GM21528 (cell line): ENCODE data around the gene DTX1.
"Not testable (repeated sequence)": the region's sequence is repeated elsewhere in the genome, so short reads cannot be mapped to it uniquely, and the experiment has no call there.

Source experiments
- ATAC-seq: cut with Tn5 transposase; IDR thresholded peaks from one replicate; pipeline ENCODE4 v1.9.1; 2021; ENCODE audit warnings: mild to moderate bottlenecking, moderate library complexity; ENCODE audit not compliant: unreplicated experiment, low FRiP score

The DTX1 gene

GRCh38 chr12:113134521-113134951 lies 78.0 kb downstream of the DTX1 start:
- no peak for ATAC-seq

DNA sequence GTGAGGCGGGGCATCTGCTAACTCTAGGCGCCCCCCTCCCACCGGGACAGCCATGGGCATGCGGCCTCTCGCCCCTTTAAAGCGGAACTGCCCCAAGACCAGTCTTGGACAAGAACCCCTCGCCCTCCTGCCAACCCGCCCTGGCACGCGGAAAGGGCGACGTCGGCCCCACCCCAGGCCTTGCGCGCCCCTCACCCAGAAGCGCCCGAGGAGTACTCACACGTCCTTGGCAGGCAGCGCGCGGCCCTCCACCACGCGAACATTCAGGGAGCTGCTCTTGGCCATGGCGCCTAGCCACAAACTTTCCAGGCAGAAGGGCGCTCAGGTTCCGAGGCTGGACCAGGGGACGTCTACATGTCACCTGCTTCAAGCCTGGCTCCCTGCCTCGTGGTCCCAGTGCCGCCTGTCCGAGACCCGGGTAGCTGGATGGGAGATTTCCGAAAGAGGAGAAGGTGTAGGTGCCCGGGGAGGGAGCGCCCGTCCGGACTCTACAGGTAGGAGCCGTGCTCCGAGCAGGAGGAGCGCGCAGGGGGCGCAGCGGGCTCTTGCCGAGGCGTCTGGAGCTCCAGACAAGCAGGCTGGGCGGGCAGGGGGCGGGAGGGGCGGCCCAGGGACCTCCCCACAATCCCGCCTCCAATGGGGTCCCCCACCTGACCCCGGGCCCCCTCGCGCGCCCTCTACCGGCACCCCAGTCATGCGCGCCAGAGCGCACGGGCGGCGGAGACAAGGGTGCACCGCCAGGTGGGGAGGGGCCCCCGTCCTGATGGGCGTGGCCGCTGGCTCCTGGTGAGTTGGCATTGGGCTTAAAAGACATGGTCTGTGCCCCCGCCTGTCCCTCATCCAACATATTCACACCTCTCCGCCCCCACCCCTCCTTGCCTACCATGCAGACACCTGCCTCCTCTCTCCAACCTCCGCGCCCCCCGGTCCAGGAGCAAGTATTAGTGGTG lies 78.9 kb downstream of the DTX1 start, which contains the start of gene RASAL1:
Gene RASAL1, minus strand, starts transcription at position 584 of the 950 bp plus-strand sequence. Its CDS starts 299 bp downstream, at position 285.
- no peak for ATAC-seq

DNA sequence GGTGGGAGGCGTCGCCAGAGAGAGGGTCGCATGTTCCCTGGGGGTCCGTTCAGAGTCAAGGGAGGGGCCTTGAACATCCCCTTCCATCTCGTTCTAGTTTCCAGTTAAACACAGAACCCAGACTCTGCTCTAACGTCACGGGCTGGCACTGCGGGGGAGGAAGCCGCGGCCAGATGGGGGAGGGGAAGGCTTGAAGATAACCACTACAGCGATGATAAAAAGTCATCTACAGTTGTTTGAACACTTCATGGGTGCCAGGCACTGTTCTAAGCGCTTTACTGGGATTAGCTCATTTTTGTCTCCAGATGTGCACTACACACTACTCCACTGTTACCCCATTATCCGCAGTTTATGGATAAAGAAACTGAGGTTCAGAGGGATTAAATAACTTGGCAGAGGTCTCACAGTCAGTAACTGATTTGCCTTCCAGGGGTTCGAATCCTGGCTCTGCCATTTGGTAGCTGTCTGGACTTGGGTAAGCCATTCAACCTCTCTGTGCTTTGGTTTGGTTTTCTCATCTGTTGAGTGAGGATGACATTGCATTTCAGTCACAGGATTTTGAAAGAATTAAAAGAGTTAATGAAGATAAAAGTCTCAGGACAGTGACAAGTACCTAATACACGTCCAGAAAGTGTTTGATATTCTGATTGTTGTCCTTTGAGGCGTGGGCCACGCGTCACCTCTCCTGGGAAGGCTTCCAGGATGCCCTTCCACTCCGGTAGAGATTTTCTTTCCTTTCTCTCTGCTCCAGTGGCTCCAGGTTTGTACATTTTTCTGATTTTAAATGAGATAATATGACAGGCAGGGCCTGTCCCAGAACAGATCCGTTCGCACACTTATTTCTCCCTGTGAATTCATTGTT lies 79.8 kb downstream of the DTX1 start:
- no peak for ATAC-seq

GRCh38 chr12:113136990-113137511 lies 80.5 kb downstream of the DTX1 start:
- no peak for ATAC-seq

DNA sequence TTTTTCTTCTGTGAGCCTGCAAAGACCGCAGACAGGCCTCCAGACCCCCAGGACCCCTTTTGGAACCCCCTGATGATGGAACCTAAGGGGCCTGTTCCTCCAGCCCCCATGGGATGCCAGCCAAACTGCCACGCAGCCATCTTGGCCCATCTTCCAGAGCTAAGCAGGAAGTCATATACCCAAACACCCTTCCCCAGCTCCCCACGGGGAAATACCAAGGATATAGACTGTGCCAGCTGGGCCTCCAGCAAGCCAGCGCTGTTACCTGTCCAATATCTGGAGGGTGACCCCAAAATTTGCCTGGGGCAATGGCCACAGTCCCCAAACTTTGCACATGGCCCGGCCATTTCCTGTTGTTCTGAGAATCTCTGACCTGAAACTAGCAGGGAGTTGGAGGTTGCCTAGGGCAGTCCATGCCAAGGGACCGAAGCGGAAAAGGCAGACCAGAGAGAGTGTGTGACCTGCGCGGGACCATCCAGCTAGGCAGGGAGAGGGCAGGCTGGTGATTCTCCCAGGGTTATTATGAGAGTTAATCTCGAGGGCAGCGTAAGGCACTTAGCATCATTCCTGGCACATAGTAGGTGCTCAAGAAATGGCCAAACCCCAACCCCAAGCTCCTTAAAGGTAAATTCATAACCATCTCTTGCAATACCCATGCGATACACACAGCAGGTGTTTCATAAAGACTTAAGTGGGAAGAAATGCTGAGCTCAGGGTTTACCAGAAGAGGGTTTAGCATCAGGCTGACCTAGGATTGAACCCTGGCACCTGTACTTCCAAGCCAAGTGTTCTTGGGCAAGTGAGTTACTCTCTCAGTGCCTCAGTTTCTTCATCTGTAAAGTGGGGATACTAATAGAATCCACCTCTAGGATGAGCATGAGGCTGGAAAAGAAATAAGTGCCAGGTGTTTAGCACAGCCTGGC lies 81.6 kb downstream of the DTX1 start:
- no peak for ATAC-seq

DNA sequence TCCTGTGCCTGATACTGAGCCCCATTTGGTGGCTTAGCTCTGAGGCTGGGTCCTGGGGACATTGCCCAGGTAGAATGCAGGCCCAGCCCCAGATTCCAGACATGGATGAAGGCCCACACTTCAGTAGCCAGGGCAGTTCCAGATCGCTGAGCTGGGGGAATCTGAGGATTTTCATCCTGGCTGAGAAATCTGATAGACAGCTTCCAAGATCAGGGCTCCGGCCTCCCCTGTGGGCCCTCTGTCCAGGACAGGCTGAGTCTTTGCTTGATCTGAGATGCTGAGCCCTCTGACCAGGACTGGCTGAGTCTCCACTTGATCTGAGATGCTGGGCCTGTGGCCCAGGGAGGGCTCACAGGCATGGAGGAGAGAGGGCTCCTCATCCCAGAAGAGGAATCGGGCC lies 82.3 kb downstream of the DTX1 start:
- ATAC-seq = no peak

DNA sequence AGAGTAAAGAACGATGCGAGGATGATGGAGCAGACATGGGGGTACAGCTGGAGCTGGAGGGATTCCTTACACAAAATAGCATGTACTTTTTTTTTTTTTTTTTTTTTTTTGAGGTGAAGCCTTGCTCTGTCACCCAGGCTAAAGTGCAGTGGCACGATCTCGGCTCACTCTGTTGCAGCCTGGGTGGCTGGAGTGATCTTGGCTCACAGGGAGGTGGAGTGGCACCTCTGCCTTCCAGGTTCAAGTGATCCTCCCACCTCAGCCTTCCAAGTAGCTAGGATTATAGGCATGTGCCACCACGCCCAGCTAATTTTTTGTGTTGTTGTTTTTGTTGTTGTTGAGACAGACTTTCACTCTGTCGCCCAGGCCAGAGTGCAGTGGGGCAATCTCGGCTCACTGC lies 84.2 kb downstream of the DTX1 start:
- no peak for ATAC-seq

DNA sequence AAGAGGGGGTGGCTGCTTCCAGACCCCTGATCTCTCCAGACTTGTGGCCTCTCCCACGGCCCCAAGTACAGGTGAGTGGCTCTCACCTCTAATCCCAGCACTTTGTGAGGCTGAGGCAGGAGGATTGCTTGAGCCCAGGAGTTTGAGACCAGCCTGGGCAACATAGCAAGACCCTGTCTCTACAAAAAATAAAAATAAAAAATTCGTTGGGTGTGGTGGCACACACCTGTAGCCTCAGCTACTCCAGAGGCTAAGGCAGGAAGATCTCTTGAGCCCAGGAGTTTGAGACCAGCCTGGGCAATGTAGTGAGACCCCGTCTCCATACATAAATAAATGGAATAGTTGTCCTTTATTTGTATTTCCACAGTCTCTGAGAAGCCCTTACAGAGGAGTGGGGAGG lies 85.2 kb downstream of the DTX1 start:
- ATAC-seq = not testable (repeated sequence)

DNA sequence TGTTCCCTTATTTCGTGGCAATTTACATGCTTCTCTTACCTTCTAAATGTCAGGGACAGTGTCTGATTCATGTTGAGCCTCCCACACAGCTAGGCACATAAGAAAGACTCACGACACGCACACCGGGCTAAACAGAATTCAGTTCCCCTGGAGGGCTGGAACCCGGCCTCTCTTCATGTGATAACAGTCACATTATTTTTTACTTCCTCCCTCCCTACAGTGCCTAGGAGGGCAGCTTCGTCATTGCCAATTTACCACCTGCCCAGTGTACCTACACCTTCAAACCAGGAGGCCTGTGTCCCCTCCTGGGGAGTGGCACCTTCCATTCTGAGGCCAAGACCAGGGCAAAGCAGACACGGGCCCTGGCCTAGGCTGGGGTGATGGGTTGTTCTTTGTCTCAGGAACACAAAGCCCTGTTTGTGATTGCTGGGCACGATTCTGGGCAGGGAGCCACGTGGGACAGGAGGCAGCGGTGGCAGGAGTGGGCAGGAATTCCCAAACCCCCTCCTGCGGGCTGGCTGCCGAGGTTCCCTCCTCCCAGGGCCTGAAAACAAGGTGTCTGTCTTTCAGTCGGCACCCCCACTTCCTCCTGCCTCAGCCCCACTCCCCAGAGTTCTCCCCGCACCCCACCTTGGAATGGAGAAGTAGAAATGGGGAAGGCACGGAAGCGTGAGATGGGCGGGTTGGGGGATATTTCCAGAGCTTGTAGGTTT lies 85.8 kb downstream of the DTX1 start:
- ATAC-seq = no peak

GRCh38 chr12:113142886-113143332 lies 86.4 kb downstream of the DTX1 start:
- no peak for ATAC-seq

GRCh38 chr12:113143959-113144358 lies 87.4 kb downstream of the DTX1 start:
- ATAC-seq = no peak

DNA sequence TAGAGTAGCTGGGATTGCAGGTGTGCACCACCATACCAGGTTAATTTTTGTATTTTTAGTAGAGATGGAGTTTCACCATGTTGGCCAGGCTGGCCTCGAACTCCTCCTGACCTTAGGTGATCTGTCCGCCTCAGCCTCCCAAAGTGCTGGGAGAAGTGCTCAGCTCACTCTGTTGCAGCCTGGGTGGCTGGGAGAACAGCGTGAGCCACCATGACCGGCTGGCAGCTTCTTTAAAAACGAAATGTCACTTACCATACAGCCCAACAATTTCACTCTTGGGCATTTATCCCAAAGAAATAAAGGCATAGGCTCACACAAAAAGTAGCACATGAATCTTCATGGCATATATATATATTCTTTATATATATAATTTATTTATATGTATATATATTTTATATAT lies 88.3 kb downstream of the DTX1 start:
- no peak for ATAC-seq

DNA sequence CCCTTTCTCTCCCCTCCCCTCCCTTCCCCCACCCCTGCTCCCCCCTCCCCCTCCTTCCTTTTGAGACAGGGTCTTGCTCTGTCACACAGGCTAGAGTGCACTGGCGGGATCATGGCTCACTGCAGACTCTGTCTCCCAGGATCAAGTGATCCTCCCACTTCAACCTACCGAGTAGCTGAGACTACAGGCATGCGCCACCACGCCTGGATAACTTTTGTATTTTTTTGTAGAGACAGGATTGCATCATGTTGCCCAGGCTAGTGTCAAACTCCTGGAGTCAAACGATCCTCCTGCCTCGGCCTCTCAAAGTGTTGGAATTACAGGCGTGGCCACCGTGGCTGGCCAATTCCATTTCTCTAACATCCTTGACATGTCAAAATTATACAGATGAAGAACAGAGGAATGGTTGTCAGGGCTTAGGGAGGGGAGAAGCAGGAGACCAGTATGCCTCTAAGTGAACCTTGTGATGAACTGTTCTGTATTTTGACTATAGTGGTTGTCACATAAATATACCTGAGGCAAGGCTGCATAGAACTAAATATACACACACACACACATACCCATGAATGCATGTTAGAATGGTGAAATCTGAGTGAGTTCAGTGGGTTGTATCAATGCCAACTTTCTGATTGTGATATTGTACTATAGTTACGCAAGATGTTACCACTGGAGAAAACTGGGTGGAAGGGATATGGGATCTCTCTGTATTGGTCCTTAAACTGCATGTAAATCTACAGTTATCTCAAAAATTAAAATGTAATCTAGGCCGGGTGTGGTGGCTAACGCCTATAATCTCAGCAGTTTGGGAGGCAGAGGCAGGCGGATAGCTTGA lies 89.4 kb downstream of the DTX1 start:
- no peak for ATAC-seq

- ATAC-seq = no peak
These were observed 90.5 kb downstream of the DTX1 start for GRCh38 chr12:113146999-113147398.
